Endothelial cell of umbilical vein (primary cell): ENCODE measurements around the gene AP1B1. TPM values are rescaled to one million over a fixed set of nuclear protein-coding genes. Genes with fewer than 3 reads are reported as not detected.

Source experiments
- BruUV-seq: library from RNA; stranded (reverse); fragments of 400-500 nt; replicated peaks from 2 replicates; lab custom pipeline; 2021; lab: Mats Ljungman, UMichigan
- CTCF ChIA-PET: fragments of 300-600, 350-600 bp; sonication (Branson Sonifier 250); formaldehyde crosslinking; loops from one replicate; lab custom pipeline; 2021; ENCODE audit warnings: antibody characterized with exemption, inconsistent platforms; lab: Charles Lee
- POLR2A ChIA-PET: fragments of 300-600, 350-600 bp; sonication (Branson Sonifier 250); formaldehyde crosslinking; loops from one replicate; lab custom pipeline; 2021; ENCODE audit warnings: antibody characterized with exemption, inconsistent platforms; lab: Charles Lee
- DNase-seq: peaks from one replicate; pipeline ENCODE4 v3.0.0-alpha.2; 2011; ENCODE audit warnings: low read depth, low spot score
- FAIRE-seq: peaks from 2 replicates; lab custom pipeline; 2011; peaks lifted over from hg19 to GRCh38; lab: Jason Lieb, UNC
- H2AFZ ChIP-seq: 2 replicates; pipeline ENCODE4 v1.6.0; 2012; ENCODE audit warnings: low read depth, low read length, control low read depth, inconsistent platforms
- H3K27ac ChIP-seq: 2 replicates; pipeline ENCODE4 v1.5.1; 2011; ENCODE audit warnings: low read depth, mild to moderate bottlenecking, control low read depth, low read length, moderate library complexity; ENCODE audit not compliant: insufficient read depth
- H3K27me3 ChIP-seq, 2 experiments: 2 replicates each; pipeline versions ENCODE4 v1.6.0 to v1.6.1; 2011; ENCODE audit warnings: low read length in 2 of 2, mixed read lengths in 1 of 2; ENCODE audit not compliant: control insufficient read depth in 2 of 2, insufficient read depth in 2 of 2
- H3K36me3 ChIP-seq, 2 experiments: 2 replicates in 1 of 2; 3 replicates in 1 of 2; pipeline ENCODE4 v1.5.1; 2011; ENCODE audit warnings: low read length in 2 of 2, mild to moderate bottlenecking in 1 of 2, moderate library complexity in 1 of 2; ENCODE audit not compliant: control insufficient read depth in 2 of 2, insufficient read depth in 2 of 2; ENCODE audit errors: extremely low read depth in 1 of 2
- H3K4me1 ChIP-seq: 3 replicates; pipeline ENCODE4 v1.5.1; 2011; ENCODE audit warnings: mild to moderate bottlenecking, low read length; ENCODE audit not compliant: control insufficient read depth, insufficient read depth; ENCODE audit errors: extremely low read depth
- H3K4me2 ChIP-seq: 2 replicates; pipeline ENCODE4 v1.6.1; 2011; ENCODE audit warnings: low read length, control low read depth, mixed read lengths; ENCODE audit not compliant: insufficient read depth
- H3K4me3 ChIP-seq, 3 experiments: fragments of 200-600 bp in 1 of 3; sonication (generic), shearing (Covaris generic) in 1 of 3; replicated peaks in 1 of 3; 2 replicates each; pipeline ENCODE4 v1.5.1; 2011 to 2016; ENCODE audit warnings: control low read depth in 3 of 3, low read length in 3 of 3, mild to moderate bottlenecking in 2 of 3, inconsistent platforms in 1 of 3, low read depth in 1 of 3, moderate library complexity in 1 of 3; ENCODE audit not compliant: insufficient read depth in 1 of 3
- H3K79me2 ChIP-seq: 2 replicates; pipeline ENCODE4 v1.6.0; 2012; ENCODE audit warnings: low read length, inconsistent platforms; ENCODE audit not compliant: control insufficient read depth, insufficient read depth
- H3K9ac ChIP-seq: replicated peaks from 2 replicates; pipeline ENCODE3; 2011; ENCODE audit warnings: low read length, control low read depth; ENCODE audit not compliant: insufficient read depth; ENCODE audit errors: extremely low read depth
- H3K9me1 ChIP-seq: replicated peaks from 3 replicates; pipeline ENCODE4 v1.6.0; 2011; ENCODE audit warnings: mild to moderate bottlenecking, low read length; ENCODE audit not compliant: control insufficient read depth, insufficient read depth; ENCODE audit errors: extremely low read depth
- H3K9me3 ChIP-seq: replicated peaks from 2 replicates; pipeline ENCODE4 v1.5.1; 2012; ENCODE audit warnings: low read length, inconsistent platforms; ENCODE audit not compliant: control insufficient read depth, insufficient read depth
- H4K20me1 ChIP-seq: replicated peaks from 2 replicates; pipeline ENCODE3; 2011; ENCODE audit warnings: mild to moderate bottlenecking, low read length; ENCODE audit not compliant: control insufficient read depth, insufficient read depth; ENCODE audit errors: extremely low read depth
- CTCF ChIP-seq, 2 donors: IDR thresholded peaks; 1 replicate in 1 of 2; 2 replicates in 1 of 2; pipeline ENCODE4 v1.5.1; 2011; ENCODE audit warnings: low read length in 2 of 2, mild to moderate bottlenecking in 2 of 2, moderate library complexity in 2 of 2, control low read depth in 1 of 2, inconsistent platforms in 1 of 2, low read depth in 1 of 2; ENCODE audit not compliant: insufficient read depth in 1 of 2; ENCODE audit errors: extremely low read depth in 1 of 2
- EZH2 ChIP-seq: IDR thresholded peaks from 2 replicates; pipeline ENCODE4 v1.6.1; 2012; ENCODE audit warnings: borderline replicate concordance, low read depth, mild to moderate bottlenecking, moderate library complexity, low read length, inconsistent platforms; ENCODE audit not compliant: severe bottlenecking
- FOS ChIP-seq: IDR thresholded peaks from 2 replicates; pipeline ENCODE4 v1.6.1; 2011; ENCODE audit warnings: mild to moderate bottlenecking, low read length, moderate library complexity, borderline replicate concordance; ENCODE audit not compliant: insufficient read depth
- GATA2 ChIP-seq: IDR thresholded peaks from 2 replicates; pipeline ENCODE4 v1.7.0; 2011; ENCODE audit warnings: low read depth, mild to moderate bottlenecking, moderate library complexity, mixed read lengths, low read length; ENCODE audit not compliant: insufficient read length, insufficient read depth
- JUN ChIP-seq: IDR thresholded peaks from 2 replicates; pipeline ENCODE4 v1.6.1; 2011; ENCODE audit warnings: borderline replicate concordance, low read depth; ENCODE audit not compliant: insufficient read length, insufficient read depth
- MAX ChIP-seq: IDR thresholded peaks from 2 replicates; pipeline ENCODE4 v1.6.1; 2011; ENCODE audit not compliant: insufficient read depth, insufficient read length
- MYC ChIP-seq: IDR thresholded peaks from one replicate; pipeline ENCODE4 v1.6.1; 2011; ENCODE audit warnings: mild to moderate bottlenecking, low read depth, low read length
- POLR2A ChIP-seq: IDR thresholded peaks from 2 replicates; pipeline ENCODE4 v1.6.1; 2012; ENCODE audit warnings: low read depth, mild to moderate bottlenecking, control low read depth, low read length
- POLR2AphosphoS5 ChIP-seq: IDR thresholded peaks from 2 replicates; pipeline ENCODE4 v1.6.1; 2012; ENCODE audit warnings: low read depth, mild to moderate bottlenecking, control low read depth, low read length, moderate library complexity; ENCODE audit not compliant: insufficient read depth
- dilution Hi-C: fragments of 300-500 bp; cut with MboI; formaldehyde crosslinking; loops from one replicate; pipeline ENCODE4 v1.15.0; 2019; ENCODE audit warnings: low sequenced_read_pairs; ENCODE audit not compliant: extremely low pct_ligation_motif_present
- intact Hi-C: fragments of 100-400 bp; cut with micrococcal nuclease; formaldehyde crosslinking; loops from one replicate; pipeline ENCODE4 v1.10.0; 2022
- polyA plus RNA-seq, 4 experiments: library from polyadenylated mRNA; depleted of rRNA in 3 of 4; stranded (reverse) in 3 of 4; unstranded in 1 of 4; fragments of >200 nt; gene quantifications; 2 replicates each; pipeline versions ENCODE4 v1.2.1 to v1.2.3, GENCODE V29; 2011 to 2012; ENCODE audit warnings: missing spikeins in 1 of 4
- total RNA-seq: library from RNA; stranded (reverse); gene quantifications from 2 replicates; pipeline ENCODE4 v1.2.3, GENCODE V29; 2021

Gene AP1B1
- total and polyA plus RNA-seq, 2 donors (not counting 3 experiments of a cell fraction or from before 2014, with no cell fraction given), result 107 to 131 TPM

- Histone ChIP-seq H3K9me1 (no peaks in the 10 kb centered on the region), H3K4me3 (peak overlapping the region; percentile 82 to 85 (median 84)), H3K36me3 (peaks cover 0 to 4% of the 10 kb centered on the region in 2 experiments), H3K4me2 (peak overlapping the region; percentile 82), H2AFZ (peak overlapping the region; percentile 55), H3K27ac (peak overlapping the region; percentile 87), H3K27me3 (no peaks in the 10 kb centered on the region), H4K20me1 (no peaks in the 10 kb centered on the region), H3K4me1 (peaks cover 38% of the 10 kb centered on the region), H3K79me2 (peaks cover 9% of the 10 kb centered on the region), H3K9me3 (no peaks in the 10 kb centered on the region), H3K9ac (peak overlapping the region; percentile 77)
- FAIRE-seq (peak; percentile 21), DNase-seq (no peak)
- no TSS peak for BruUV-seq
- POLR2A ChIA-PET, result no interaction called here
- dilution Hi-C loops (no loop called here), intact Hi-C loops (loop anchor here (5.0 kb wide), 1 partner anchor 40 kb away; the partner anchor contains the start of genes EWSR1 and RHBDD3)
- CTCF ChIA-PET, result interaction anchor here (1.0 to 1.8 kb wide), 2 partner anchors 11 to 49 kb away, joined by 3 to 6 read pairs; no protein-coding TSS in a partner anchor
- TF ChIP-seq FOS (no peak), MYC (no peak), MAX (no peak), JUN (no peak), POLR2A (no peak), POLR2AphosphoS5 (no peak), EZH2 (no peak), CTCF (IDR thresholded peaks at IDR 0.05; ENCODE audit: extremely low read depth in 1 of 2, insufficient read depth in 1 of 2, low read depth in 1 of 2, low read length in 2 of 2) (no peak), GATA2 (no peak)
Measured at GRCh38 chr22:29307596-29308147, 80.7 kb downstream of the AP1B1 start.
